AG04449 (cell line): Measurements from ENCODE around the gene PPP1R27.

Experiments
- CTCF ChIA-PET: fragments of 350-600 bp; formaldehyde crosslinking; extraction: SDS; loops from one replicate; lab custom pipeline; 2021; ENCODE audit warnings: antibody characterized with exemption; lab: Yijun Ruan, JAX
- POLR2A ChIA-PET: fragments of 400-600, 350-600 bp; formaldehyde crosslinking; extraction: SDS; loops from one replicate; lab custom pipeline; 2020; ENCODE audit warnings: antibody characterized with exemption, inconsistent platforms; lab: Yijun Ruan, JAX
- DNase-seq: peaks from one replicate; pipeline ENCODE4 v3.0.0-alpha.2; 2010; ENCODE audit warnings: low read depth, low spot score
- H3K4me3 ChIP-seq: 2 replicates; pipeline ENCODE4 v1.5.1; 2011; ENCODE audit warnings: low read depth, mild to moderate bottlenecking, control low read depth, low read length
- TF ChIP-seq, protein P1 (sequence below): IDR thresholded peaks from one replicate; pipeline ENCODE4 v1.5.1; 2011; ENCODE audit warnings: mild to moderate bottlenecking, moderate library complexity, low read length, control low read depth, inconsistent platforms; ENCODE audit not compliant: insufficient read depth; ENCODE audit errors: missing control alignments

The PPP1R27 gene

DNA sequence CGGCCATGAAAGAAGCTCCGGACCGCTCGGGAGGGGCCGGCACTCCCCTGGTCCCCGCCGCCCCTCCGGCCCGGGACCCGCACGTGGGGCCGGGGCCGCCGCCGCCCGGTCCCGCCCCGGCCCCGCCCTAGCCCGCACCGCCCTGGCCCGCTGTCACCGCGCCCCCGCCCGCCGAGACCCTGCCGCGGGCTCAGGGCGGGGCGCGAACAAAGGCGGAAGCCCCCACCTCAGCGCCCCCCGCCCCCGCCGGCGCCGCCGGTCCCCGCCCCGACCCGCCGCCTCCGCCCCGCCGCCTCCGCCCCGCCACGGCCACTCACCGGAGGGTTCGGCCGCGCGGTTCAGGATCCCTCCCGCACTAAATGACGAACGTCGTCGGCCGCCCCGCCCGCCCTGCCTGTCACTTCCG lies 36.1 kb upstream of the PPP1R27 start, which contains the start of gene ARHGDIA:
TSS of gene ARHGDIA (minus strand) at position 357 of the 406 bp plus-strand sequence. CDS start 1,407 bp downstream, outside the sequence.
- POLR2A ChIA-PET, result interaction anchor here (0.9 to 2.6 kb wide), 3 partner anchors 10 to 38 kb away, joined by 3 to 28 read pairs (median 4); partner anchors contain the start of genes MCRIP1 and P4HB
- TF ChIP-seq, protein P1, sequence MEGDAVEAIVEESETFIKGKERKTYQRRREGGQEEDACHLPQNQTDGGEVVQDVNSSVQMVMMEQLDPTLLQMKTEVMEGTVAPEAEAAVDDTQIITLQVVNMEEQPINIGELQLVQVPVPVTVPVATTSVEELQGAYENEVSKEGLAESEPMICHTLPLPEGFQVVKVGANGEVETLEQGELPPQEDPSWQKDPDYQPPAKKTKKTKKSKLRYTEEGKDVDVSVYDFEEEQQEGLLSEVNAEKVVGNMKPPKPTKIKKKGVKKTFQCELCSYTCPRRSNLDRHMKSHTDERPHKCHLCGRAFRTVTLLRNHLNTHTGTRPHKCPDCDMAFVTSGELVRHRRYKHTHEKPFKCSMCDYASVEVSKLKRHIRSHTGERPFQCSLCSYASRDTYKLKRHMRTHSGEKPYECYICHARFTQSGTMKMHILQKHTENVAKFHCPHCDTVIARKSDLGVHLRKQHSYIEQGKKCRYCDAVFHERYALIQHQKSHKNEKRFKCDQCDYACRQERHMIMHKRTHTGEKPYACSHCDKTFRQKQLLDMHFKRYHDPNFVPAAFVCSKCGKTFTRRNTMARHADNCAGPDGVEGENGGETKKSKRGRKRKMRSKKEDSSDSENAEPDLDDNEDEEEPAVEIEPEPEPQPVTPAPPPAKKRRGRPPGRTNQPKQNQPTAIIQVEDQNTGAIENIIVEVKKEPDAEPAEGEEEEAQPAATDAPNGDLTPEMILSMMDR, result no peak

DNA sequence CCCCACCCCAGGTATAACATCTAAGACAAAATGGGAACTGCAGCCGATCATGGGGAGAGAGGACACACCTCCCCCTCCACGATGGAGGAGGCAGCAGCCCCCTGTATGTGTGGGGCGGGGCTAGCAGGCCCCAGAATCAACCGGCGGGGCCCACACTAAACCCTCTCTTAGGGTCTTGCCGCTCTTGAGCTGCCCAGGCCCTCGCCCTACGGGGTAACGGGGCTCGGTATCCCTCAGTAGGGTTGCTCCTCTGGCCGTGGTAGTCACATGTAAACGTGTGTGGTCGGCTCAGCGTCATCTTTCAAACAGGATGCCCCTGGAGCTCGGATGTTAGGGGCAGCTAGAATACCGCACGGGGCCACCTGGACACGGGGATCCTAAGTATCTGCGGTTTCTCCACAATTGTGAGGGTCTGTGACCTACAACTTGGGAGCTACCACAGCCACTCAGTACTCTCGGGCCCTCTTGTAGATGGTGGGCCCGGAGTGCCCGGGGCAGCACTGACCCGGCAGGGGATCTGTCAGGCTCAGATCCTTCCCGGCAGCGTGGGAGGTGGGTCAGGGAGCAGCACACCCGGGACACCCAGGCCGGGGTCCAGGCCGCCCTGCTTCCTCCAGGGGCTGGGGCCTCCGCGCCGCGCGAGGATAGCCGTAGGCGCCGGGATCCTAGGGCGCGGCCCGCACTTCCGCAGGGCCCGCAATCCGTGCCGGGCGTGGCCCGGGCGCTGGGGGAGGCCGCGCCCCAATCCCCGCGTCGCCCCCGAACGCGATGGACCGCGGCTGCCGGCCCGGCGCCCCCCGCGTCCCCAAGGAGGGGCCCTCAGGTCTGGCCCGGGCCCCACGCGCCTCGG lies 35.5 kb upstream of the PPP1R27 start:
- ChIA-PET CTCF (interaction anchor here (1.1 to 2.9 kb wide), 13 partner anchors 9 to 150 kb away, joined by 3 to 15 read pairs (median 5); partner anchors contain the start of genes P4HB and PCYT2), POLR2A (interaction anchor here (0.7 to 2.6 kb wide), 4 partner anchors 9 to 37 kb away, joined by 3 to 28 read pairs (median 4); partner anchors contain the start of genes MCRIP1 and P4HB)
- TF ChIP-seq, protein P1, result no peak
- no peak for DNase-seq
- H3K4me3 ChIP-seq, result peak overlapping the region; percentile 81

More for the DNA sequence above, 36.1 kb upstream of the PPP1R27 start, which contains the start of gene ARHGDIA:
- CTCF ChIA-PET, result interaction anchor here (1.1 to 2.9 kb wide), 7 partner anchors 9 to 149 kb away, joined by 3 to 15 read pairs (median 4); no protein-coding TSS in a partner anchor
- DNase-seq, result no peak
- peak within 1 kb of the TSS; percentile 81 for H3K4me3 ChIP-seq

DNA sequence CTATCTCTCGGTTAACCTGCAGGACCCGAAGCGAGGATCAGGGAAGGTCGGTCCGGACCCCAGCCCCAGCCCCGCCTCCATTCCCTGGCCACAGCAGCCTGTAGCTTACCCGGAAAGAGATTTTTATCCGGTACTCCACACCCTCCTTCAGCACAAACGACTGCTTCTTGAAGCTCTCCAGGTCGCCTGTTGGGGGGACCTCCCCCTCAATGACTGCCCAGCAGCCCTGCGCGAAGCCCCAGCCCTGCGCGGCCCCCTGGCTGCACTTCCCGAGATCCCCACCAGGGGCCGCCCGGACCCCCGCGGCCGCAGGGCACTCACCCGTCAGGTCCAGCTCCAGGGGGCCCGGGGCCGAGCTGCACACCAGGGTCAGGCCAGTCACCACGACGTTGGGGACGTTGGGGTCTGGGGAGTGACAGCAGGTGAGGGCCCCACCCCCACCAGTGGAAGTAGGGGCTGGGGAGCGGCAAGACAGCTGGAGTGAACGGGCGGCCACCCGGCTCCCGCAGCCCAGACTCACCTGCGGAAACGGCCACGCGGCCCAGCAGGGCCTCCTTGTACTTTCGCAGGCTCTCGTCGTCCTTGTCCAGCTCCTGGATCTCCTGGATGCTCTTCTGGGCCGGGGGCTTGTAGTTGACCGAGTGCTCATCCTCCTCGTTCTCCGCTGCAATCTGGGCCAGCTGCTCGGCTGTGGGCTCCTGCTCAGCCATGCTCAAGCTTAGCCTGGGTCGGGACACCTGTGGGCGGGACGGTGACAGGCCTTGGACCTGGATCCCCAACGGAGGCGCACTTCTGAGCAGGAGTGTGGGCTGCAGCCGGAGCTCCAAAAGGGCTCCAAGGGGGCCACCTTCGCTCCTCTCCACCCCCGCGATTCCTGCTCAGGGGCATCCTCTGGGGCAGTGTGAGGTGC lies 34.6 kb upstream of the PPP1R27 start:
- TF ChIP-seq, protein P1, result peak; percentile 86
- DNase-seq, result no peak
- peak overlapping the region; percentile 81 for H3K4me3 ChIP-seq
- CTCF ChIA-PET, result interaction anchor here (0.6 to 2.9 kb wide), 21 partner anchors 8 to 151 kb away, joined by 3 to 15 read pairs (median 4); partner anchors contain the start of genes P4HB and PCYT2
- POLR2A ChIA-PET, result interaction anchor here (0.7 to 2.6 kb wide), 8 partner anchors 8 to 156 kb away, joined by 3 to 28 read pairs (median 4); partner anchors contain the start of genes MCRIP1 and P4HB

DNA sequence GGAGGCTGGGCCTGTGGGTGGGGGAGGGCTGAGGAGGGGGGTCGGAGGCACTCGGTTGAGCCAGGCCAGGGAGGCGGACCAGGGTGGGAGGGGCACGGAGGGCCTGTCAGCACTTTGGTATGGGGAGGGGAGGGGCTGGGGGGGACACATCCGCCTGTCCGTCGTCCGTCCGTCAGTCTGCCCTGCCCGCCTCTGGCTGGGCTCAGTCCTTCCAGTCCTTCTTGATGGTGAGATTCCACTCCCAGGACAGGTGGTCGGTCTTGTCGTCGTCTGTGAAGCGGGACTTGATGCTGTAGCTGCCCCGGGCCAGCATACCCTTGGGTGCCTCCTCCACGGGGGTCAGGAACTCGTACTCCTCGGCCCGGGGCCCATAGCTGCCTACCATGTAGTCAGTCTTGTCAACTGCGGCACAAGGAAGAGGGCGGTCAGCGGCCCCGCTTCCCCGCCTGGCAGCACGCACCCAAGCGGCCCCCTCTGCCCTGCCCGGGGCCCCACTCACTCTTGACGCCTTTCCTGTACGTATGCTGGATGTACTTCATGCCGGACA lies 33.9 kb upstream of the PPP1R27 start:
- POLR2A ChIA-PET, result interaction anchor here (0.7 to 2.6 kb wide), 6 partner anchors 8 to 156 kb away, joined by 3 to 28 read pairs (median 4); partner anchors contain the start of gene P4HB
- peak; percentile 54 for DNase-seq

More for the DNA sequence above, 33.9 kb upstream of the PPP1R27 start:
- TF ChIP-seq, protein P1, result no peak
- H3K4me3 ChIP-seq, result peak overlapping the region; percentile 81
- CTCF ChIA-PET, result interaction anchor here (0.6 to 2.9 kb wide), 15 partner anchors 8 to 152 kb away, joined by 3 to 15 read pairs (median 4); partner anchors contain the start of genes P4HB and PCYT2
